HEK293 (cell line): ENCODE data around the gene ARRB2.

Experiments
- CTCF ChIA-PET: fragments of 350-600 bp; formaldehyde crosslinking; extraction: SDS; loops from one replicate; lab custom pipeline; 2021; ENCODE audit warnings: antibody characterized with exemption; lab: Yijun Ruan, JAX
- POLR2A ChIA-PET: fragments of 300-600 bp; formaldehyde crosslinking; extraction: SDS; loops from one replicate; lab custom pipeline; 2020; ENCODE audit warnings: antibody characterized with exemption, inconsistent platforms; lab: Yijun Ruan, JAX
- H3K27ac ChIP-seq: fragments of 200-500 bp; sonication (Bioruptor generic); 2 replicates; pipeline ENCODE4 v1.5.1; 2014; ENCODE audit warnings: low read depth, low read length, control low read depth, inconsistent platforms; ENCODE audit errors: extremely low read depth
- H3K36me3 ChIP-seq, 2 experiments: fragments of 200-500 bp in 1 of 2; sonication (Bioruptor generic) in 1 of 2; 1 replicate in 1 of 2; 2 replicates in 1 of 2; pipeline ENCODE4 v1.5.1; 2014 to 2017; ENCODE audit warnings: inconsistent platforms in 2 of 2, low read length in 2 of 2; ENCODE audit not compliant: control insufficient read depth in 2 of 2, insufficient read depth in 1 of 2
- H3K4me1 ChIP-seq: fragments of 200-500 bp; sonication (Bioruptor generic); 2 replicates; pipeline ENCODE4 v1.5.1; 2014; ENCODE audit warnings: mild to moderate bottlenecking, low read length, inconsistent platforms; ENCODE audit not compliant: control insufficient read depth, insufficient read depth
- H3K4me3 ChIP-seq: 2 replicates; pipeline ENCODE4 v1.5.1; 2011; ENCODE audit warnings: low read depth, mild to moderate bottlenecking, control low read depth, low read length, moderate library complexity
- H3K9me3 ChIP-seq: fragments of 200-500 bp; sonication (Bioruptor generic); 2 replicates; pipeline ENCODE4 v1.5.1; 2014; ENCODE audit warnings: low read depth, low read length, inconsistent platforms; ENCODE audit not compliant: control insufficient read depth, insufficient read depth
- IKZF3 ChIP-seq: fragments of 450-650 bp; IDR thresholded peaks from 2 replicates; pipeline ENCODE4 v1.5.0; 2018; ENCODE audit warnings: missing biosample characterization, mild to moderate bottlenecking, missing genetic modification characterization, moderate library complexity
- INSM2 ChIP-seq: fragments of 450-650 bp; formaldehyde crosslinking; IDR thresholded peaks from 2 replicates; pipeline ENCODE4 v1.5.1; 2016; ENCODE audit warnings: missing biosample characterization, missing genetic modification characterization
- MEIS1 ChIP-seq: sonication (generic); formaldehyde crosslinking; IDR thresholded peaks from 2 replicates; pipeline ENCODE4 v1.8.1; 2022; ENCODE audit warnings: missing genetic modification reagents, mild to moderate bottlenecking, borderline replicate concordance
- SP7 ChIP-seq: fragments of 450-650 bp; formaldehyde crosslinking; IDR thresholded peaks from 2 replicates; pipeline ENCODE4 v1.5.1; 2016; ENCODE audit warnings: missing biosample characterization, missing genetic modification characterization
- TRIM28 ChIP-seq: IDR thresholded peaks from 2 replicates; pipeline ENCODE4 v1.6.1; 2011; ENCODE audit warnings: low read length, control low read depth, borderline replicate concordance
- ZBTB17 ChIP-seq: fragments of 450-650 bp; formaldehyde crosslinking; IDR thresholded peaks from 2 replicates; pipeline ENCODE4 v1.5.1; 2016; ENCODE audit warnings: missing biosample characterization, missing genetic modification characterization
- ZBTB6 ChIP-seq: fragments of 450-650 bp; formaldehyde crosslinking; IDR thresholded peaks from 2 replicates; pipeline ENCODE4 v1.5.1; 2017; ENCODE audit warnings: missing biosample characterization, missing genetic modification characterization
- ZEB2 ChIP-seq: fragments of 450-650 bp; formaldehyde crosslinking; IDR thresholded peaks from 2 replicates; pipeline ENCODE4 v1.5.1; 2016; ENCODE audit warnings: missing biosample characterization, missing genetic modification characterization
- ZFP37 ChIP-seq: fragments of 450-650 bp; formaldehyde crosslinking; IDR thresholded peaks from 2 replicates; pipeline ENCODE4 v1.5.1; 2016; ENCODE audit warnings: missing biosample characterization, missing genetic modification characterization
- ZNF138 ChIP-seq: fragments of 450-650 bp; formaldehyde crosslinking; IDR thresholded peaks from 2 replicates; pipeline ENCODE4 v1.5.1; 2016; ENCODE audit warnings: missing biosample characterization, missing genetic modification characterization, borderline replicate concordance
- ZNF175 ChIP-seq: fragments of 450-650 bp; formaldehyde crosslinking; IDR thresholded peaks from 2 replicates; pipeline ENCODE4 v1.5.1; 2016; ENCODE audit warnings: missing biosample characterization, missing genetic modification characterization
- ZNF24 ChIP-seq: fragments of 450-650 bp; formaldehyde crosslinking; IDR thresholded peaks from 2 replicates; pipeline ENCODE4 v1.5.1; 2016; ENCODE audit warnings: missing biosample characterization, missing genetic modification characterization
- ZNF266 ChIP-seq: fragments of 450-650 bp; formaldehyde crosslinking; IDR thresholded peaks from 2 replicates; pipeline ENCODE4 v1.5.1; 2016; ENCODE audit warnings: missing biosample characterization, missing genetic modification characterization, low read depth
- ZNF341 ChIP-seq: fragments of 450-650 bp; formaldehyde crosslinking; IDR thresholded peaks from 2 replicates; pipeline ENCODE4; 2016; ENCODE audit warnings: low read depth, missing biosample characterization, missing genetic modification characterization
- ZNF366 ChIP-seq: fragments of 450-650 bp; formaldehyde crosslinking; conservative IDR thresholded peaks from 2 replicates; pipeline ENCODE4 v1.5.1; 2016; ENCODE audit warnings: missing biosample characterization, missing genetic modification characterization
- ZNF513 ChIP-seq: fragments of 450-650 bp; IDR thresholded peaks from 2 replicates; pipeline ENCODE4 v1.5.1; 2018; ENCODE audit warnings: missing biosample characterization, missing genetic modification characterization
- ZNF518A ChIP-seq: fragments of 450-650 bp; formaldehyde crosslinking; conservative IDR thresholded peaks from 2 replicates; pipeline ENCODE4 v1.5.1; 2016; ENCODE audit warnings: low read depth, missing biosample characterization, missing genetic modification characterization
- ZNF549 ChIP-seq: fragments of 450-650 bp; IDR thresholded peaks from 2 replicates; pipeline ENCODE4 v1.5.1; 2018; ENCODE audit warnings: missing biosample characterization, missing genetic modification characterization, mild to moderate bottlenecking, inconsistent platforms, moderate library complexity
- ZNF585B ChIP-seq: fragments of 450-650 bp; formaldehyde crosslinking; IDR thresholded peaks from 2 replicates; pipeline ENCODE4 v1.5.1; 2016; ENCODE audit warnings: missing biosample characterization, missing genetic modification characterization
- ZNF600 ChIP-seq: fragments of 450-650 bp; formaldehyde crosslinking; IDR thresholded peaks from 2 replicates; pipeline ENCODE4 v1.5.1; 2016; ENCODE audit warnings: missing biosample characterization, missing genetic modification characterization
- ZNF629 ChIP-seq: fragments of 450-650 bp; formaldehyde crosslinking; IDR thresholded peaks from 2 replicates; pipeline ENCODE4 v1.5.1; 2017; ENCODE audit warnings: missing biosample characterization, missing genetic modification characterization
- ZNF704 ChIP-seq: fragments of 450-650 bp; formaldehyde crosslinking; IDR thresholded peaks from 2 replicates; pipeline ENCODE4 v1.5.1; 2016; ENCODE audit warnings: missing biosample characterization, missing genetic modification characterization
- ZNF776 ChIP-seq: fragments of 450-650 bp; formaldehyde crosslinking; IDR thresholded peaks from 2 replicates; pipeline ENCODE4 v1.5.0; 2017; ENCODE audit warnings: missing biosample characterization, missing genetic modification characterization, borderline replicate concordance
- ZNF777 ChIP-seq: fragments of 450-650 bp; formaldehyde crosslinking; IDR thresholded peaks from 2 replicates; pipeline ENCODE4 v1.5.1; 2017; ENCODE audit warnings: missing biosample characterization, missing genetic modification characterization, borderline replicate concordance
- ZNF791 ChIP-seq: fragments of 450-650 bp; formaldehyde crosslinking; IDR thresholded peaks from 2 replicates; pipeline ENCODE4 v1.5.1; 2016; ENCODE audit warnings: missing biosample characterization, missing genetic modification characterization
- ZNF830 ChIP-seq: fragments of 450-650 bp; IDR thresholded peaks from 2 replicates; pipeline ENCODE4 v1.5.0; 2018; ENCODE audit warnings: missing biosample characterization, missing genetic modification characterization, low read depth, mild to moderate bottlenecking, moderate library complexity

Gene ARRB2

GRCh38 chr17:4678448-4679026, 31.9 kb upstream of the ARRB2 start (continued):
- TF ChIP-seq ZNF366 (tag by site-specific recombination), result peak; percentile 72
- no peak for TF ChIP-seq ZNF266 (tag by site-specific recombination)

- peak; percentile 15; the same call in 1 of the 2 replicates for TF ChIP-seq ZNF629 (tag by site-specific recombination)
- no peak for TF ChIP-seq ZNF830 (tag by site-specific recombination)
- TF ChIP-seq ZNF704, result no peak
- no peak for TF ChIP-seq ZNF549 (tag by site-specific recombination)
- no peak for TF ChIP-seq IKZF3 (tag by site-specific recombination)
- TF ChIP-seq ZNF175, result no peak
- TF ChIP-seq ZNF341 (tag by site-specific recombination), result no peak
- TF ChIP-seq ZNF518A (tag by site-specific recombination), result no peak
- TF ChIP-seq ZEB2 (tag by site-specific recombination), result no peak
- no peak for TF ChIP-seq ZNF791 (tag by site-specific recombination)
- no peak for TF ChIP-seq ZNF776 (tag by site-specific recombination)
- TF ChIP-seq MEIS1, result no peak
- TF ChIP-seq TRIM28, result 0 out of 2 replicates have a peak, but pooled peaks have one; percentile 32
- no peak for TF ChIP-seq ZFP37
- no peak for TF ChIP-seq ZNF138
- TF ChIP-seq ZNF513 (tag by site-specific recombination), result no peak
- TF ChIP-seq ZNF777, result no peak
- TF ChIP-seq SP7 (tag by site-specific recombination), result peak; percentile 54
- TF ChIP-seq ZBTB6 (tag by site-specific recombination), result no peak
- TF ChIP-seq ZBTB17, result peak; percentile 76
- TF ChIP-seq INSM2 (tag by site-specific recombination), result no peak
- TF ChIP-seq ZNF600 (tag by site-specific recombination), result peak; percentile 68; the same call in 1 of the 2 replicates
- no peak for TF ChIP-seq ZNF24 (tag by site-specific recombination)
- TF ChIP-seq ZNF585B (tag by site-specific recombination), result no peak
- no peak overlapping the region for H3K4me3 ChIP-seq
- H3K9me3 ChIP-seq, result no peaks in the 10 kb centered on the region
- POLR2A ChIA-PET, result interaction anchor here (0.9 to 1.7 kb wide), 2 partner anchors 8 to 23 kb away, joined by 3 to 5 read pairs; no protein-coding TSS in a partner anchor
- peak overlapping the region; percentile 31; the same call in 1 of the 2 replicates for H3K27ac ChIP-seq
- H3K36me3 ChIP-seq, result peaks cover 64 to 75% of the 10 kb centered on the region in 2 experiments
- peaks cover 14% of the 10 kb centered on the region for H3K4me1 ChIP-seq
- CTCF ChIA-PET, result interaction anchor here (1.5 to 2.2 kb wide), 2 partner anchors 23 to 113 kb away, joined by 3 to 5 read pairs; no protein-coding TSS in a partner anchor
These were observed 30.8 kb upstream of the ARRB2 start for GRCh38 chr17:4679658-4680057.
